Epidermal melanocyte (primary cell): ENCODE data around the gene TNFAIP8.
"Not testable (repeated sequence)": the region's sequence is repeated elsewhere in the genome, so short reads cannot be mapped to it uniquely, and the experiment has no call there.

Source experiments
- DNase-seq: peaks from one replicate; pipeline ENCODE4 v3.0.0; 2011; ENCODE audit warnings: low spot score; ENCODE audit not compliant: insufficient read length

Gene TNFAIP8

GRCh38 chr5:119393746-119394145, 37.9 kb downstream of the TNFAIP8 start:
- no peak for DNase-seq

- DNase-seq, result no peak
Measured at GRCh38 chr5:119395080-119395836, 39.4 kb downstream of the TNFAIP8 start.

- DNase-seq, result no peak
Measured at GRCh38 chr5:119396030-119396664, 40.3 kb downstream of the TNFAIP8 start.

GRCh38 chr5:119397518-119398380, 41.9 kb downstream of the TNFAIP8 start:
- DNase-seq, result no peak

GRCh38 chr5:119398727-119399466, 43.1 kb downstream of the TNFAIP8 start:
- DNase-seq, result no peak

GRCh38 chr5:119400245-119400644, 44.4 kb downstream of the TNFAIP8 start:
- DNase-seq, result no peak

GRCh38 chr5:119402081-119402480, 46.3 kb downstream of the TNFAIP8 start:
- DNase-seq, result peak; percentile 30

- no peak for DNase-seq
Measured at GRCh38 chr5:119402555-119402954, 46.7 kb downstream of the TNFAIP8 start.

- DNase-seq, result no peak
Measured at GRCh38 chr5:119404033-119404432, 48.2 kb downstream of the TNFAIP8 start.

GRCh38 chr5:119405419-119405818, 49.6 kb downstream of the TNFAIP8 start:
- DNase-seq, result no peak

- no peak for DNase-seq
Measured at GRCh38 chr5:119406551-119407110, 50.8 kb downstream of the TNFAIP8 start.

GRCh38 chr5:119409235-119409815, 53.5 kb downstream of the TNFAIP8 start:
- no peak for DNase-seq

GRCh38 chr5:119410448-119411159, 54.8 kb downstream of the TNFAIP8 start:
- DNase-seq, result no peak

GRCh38 chr5:119411361-119412278, 55.8 kb downstream of the TNFAIP8 start:
- DNase-seq, result peak; percentile 47

- DNase-seq, result no peak
Measured at GRCh38 chr5:119412279-119413227, 56.7 kb downstream of the TNFAIP8 start.

GRCh38 chr5:119414124-119414734, 58.4 kb downstream of the TNFAIP8 start:
- DNase-seq, result not testable (repeated sequence)

- DNase-seq, result no peak
Measured at GRCh38 chr5:119417891-119418605, 62.2 kb downstream of the TNFAIP8 start.
